ENCODE results near the gene PTS.

GRCh38 chr11:112212290-112212689, 13.9 kb upstream of the PTS start:
- TF ChIP-seq FOXA1 (IDR thresholded peaks at IDR 0.05), result no peak
- TF ChIP-seq CTCF (IDR thresholded peaks at IDR 0.05; ENCODE audit: low read depth, low read length, missing input control), result no peak
- TF ChIP-seq MAX (IDR thresholded peaks at IDR 0.05), result no peak
- TF ChIP-seq ATF3 (IDR thresholded peaks at IDR 0.05), result no peak
- TF ChIP-seq YY1 (IDR thresholded peaks at IDR 0.05), result no peak
- no peak for TF ChIP-seq RAD21 (IDR thresholded peaks at IDR 0.05)
- TF ChIP-seq REST (IDR thresholded peaks at IDR 0.05), result no peak

All from liver (tissue), 3 donors.